Measurements from ENCODE around the gene USP1. TPM values are rescaled to one million over a fixed set of nuclear protein-coding genes. Genes with fewer than 3 reads are reported as not detected.

The USP1 gene, protein sequence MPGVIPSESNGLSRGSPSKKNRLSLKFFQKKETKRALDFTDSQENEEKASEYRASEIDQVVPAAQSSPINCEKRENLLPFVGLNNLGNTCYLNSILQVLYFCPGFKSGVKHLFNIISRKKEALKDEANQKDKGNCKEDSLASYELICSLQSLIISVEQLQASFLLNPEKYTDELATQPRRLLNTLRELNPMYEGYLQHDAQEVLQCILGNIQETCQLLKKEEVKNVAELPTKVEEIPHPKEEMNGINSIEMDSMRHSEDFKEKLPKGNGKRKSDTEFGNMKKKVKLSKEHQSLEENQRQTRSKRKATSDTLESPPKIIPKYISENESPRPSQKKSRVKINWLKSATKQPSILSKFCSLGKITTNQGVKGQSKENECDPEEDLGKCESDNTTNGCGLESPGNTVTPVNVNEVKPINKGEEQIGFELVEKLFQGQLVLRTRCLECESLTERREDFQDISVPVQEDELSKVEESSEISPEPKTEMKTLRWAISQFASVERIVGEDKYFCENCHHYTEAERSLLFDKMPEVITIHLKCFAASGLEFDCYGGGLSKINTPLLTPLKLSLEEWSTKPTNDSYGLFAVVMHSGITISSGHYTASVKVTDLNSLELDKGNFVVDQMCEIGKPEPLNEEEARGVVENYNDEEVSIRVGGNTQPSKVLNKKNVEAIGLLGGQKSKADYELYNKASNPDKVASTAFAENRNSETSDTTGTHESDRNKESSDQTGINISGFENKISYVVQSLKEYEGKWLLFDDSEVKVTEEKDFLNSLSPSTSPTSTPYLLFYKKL
- total RNA-seq, result 23.8 TPM

- peak; percentile 99 for DNase-seq (ENCODE audit: low spot score)
These were observed at the start of gene USP1 for GRCh38 chr1:62436466-62437272. USP1 (plus strand) TSS chr1:62437049; CDS start chr1:62439868, 2,819 bp downstream.

GRCh38 chr1:62389531-62389930 lies 47.3 kb upstream of the USP1 start:
- DNase-seq (ENCODE audit: low spot score), result no peak

GRCh38 chr1:62390071-62390470 lies 46.8 kb upstream of the USP1 start:
- no peak for DNase-seq (ENCODE audit: low spot score)

GRCh38 chr1:62391369-62391971 lies 45.4 kb upstream of the USP1 start:
- no peak for DNase-seq (ENCODE audit: low spot score)

DNA sequence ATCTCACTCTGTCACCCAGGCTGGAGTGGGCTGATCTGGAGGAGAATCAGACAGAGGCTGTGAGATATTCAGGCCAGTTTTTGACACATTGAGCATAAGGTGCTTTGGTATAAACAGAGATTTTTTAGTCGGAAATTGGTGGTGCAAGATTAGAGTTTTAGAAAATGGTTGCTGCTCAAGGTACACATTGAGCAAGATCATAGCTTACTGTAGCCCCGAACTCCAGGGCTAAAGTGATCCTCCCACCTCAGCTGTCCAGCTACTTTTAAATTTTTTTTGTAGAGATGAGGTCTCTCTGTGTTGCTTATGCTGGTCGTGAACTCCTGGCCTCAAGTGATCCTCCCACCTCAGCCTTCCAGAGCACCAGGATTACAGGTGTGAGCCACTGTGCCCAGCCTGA lies 43.9 kb upstream of the USP1 start:
- no peak for DNase-seq (ENCODE audit: low spot score)

DNA sequence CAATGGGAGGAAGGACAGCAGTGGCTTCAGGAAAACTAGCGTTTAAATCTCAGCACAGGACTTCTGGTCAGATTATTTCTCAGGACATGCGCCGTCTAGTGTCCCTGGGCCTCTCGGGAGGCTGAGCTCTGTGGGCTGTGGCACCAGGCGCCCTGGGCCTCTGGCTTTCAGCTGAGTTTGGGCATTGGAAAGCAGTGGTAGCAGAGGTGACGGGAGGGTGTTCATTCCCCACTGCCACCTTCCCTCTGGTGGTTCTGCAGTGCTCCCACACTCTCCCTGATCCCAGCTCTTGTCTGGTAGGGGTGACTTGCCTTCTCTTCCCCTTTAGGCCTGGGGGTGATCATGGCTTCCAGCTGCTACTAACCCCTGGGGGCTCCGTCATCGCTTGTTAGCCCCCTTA lies 42.2 kb upstream of the USP1 start:
- DNase-seq (ENCODE audit: low spot score), result no peak

GRCh38 chr1:62395291-62395690 lies 41.6 kb upstream of the USP1 start:
- DNase-seq (ENCODE audit: low spot score), result no peak

GRCh38 chr1:62396871-62397270 lies 40.0 kb upstream of the USP1 start:
- no peak for DNase-seq (ENCODE audit: low spot score)

GRCh38 chr1:62397301-62397700 lies 39.5 kb upstream of the USP1 start:
- DNase-seq (ENCODE audit: low spot score), result no peak

- DNase-seq (ENCODE audit: low spot score), result no peak
These were observed 38.5 kb upstream of the USP1 start for GRCh38 chr1:62398377-62398776.

GRCh38 chr1:62401034-62401760 lies 35.7 kb upstream of the USP1 start:
- DNase-seq (ENCODE audit: low spot score), result no peak

GRCh38 chr1:62405247-62405646 lies 31.6 kb upstream of the USP1 start:
- no peak for DNase-seq (ENCODE audit: low spot score)

DNA sequence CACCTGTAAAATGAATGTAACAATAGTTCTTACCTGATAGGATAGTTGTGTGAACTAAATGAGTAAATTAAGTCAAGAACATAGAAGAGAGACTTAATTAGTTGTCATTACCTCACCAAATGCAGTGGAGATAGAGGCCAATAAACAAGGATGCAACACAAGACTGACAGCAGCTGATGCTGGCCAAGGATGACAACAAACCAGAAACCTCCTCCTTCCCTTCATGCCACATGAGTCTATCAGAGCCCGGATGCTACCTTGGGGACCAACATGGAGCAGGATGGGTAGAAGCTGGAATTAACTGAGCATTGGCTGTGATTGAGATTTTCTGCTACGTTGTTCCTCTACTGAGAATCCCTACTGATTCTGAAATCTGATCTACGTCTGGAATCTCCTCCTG lies 30.3 kb upstream of the USP1 start:
- no peak for DNase-seq (ENCODE audit: low spot score)

DNA sequence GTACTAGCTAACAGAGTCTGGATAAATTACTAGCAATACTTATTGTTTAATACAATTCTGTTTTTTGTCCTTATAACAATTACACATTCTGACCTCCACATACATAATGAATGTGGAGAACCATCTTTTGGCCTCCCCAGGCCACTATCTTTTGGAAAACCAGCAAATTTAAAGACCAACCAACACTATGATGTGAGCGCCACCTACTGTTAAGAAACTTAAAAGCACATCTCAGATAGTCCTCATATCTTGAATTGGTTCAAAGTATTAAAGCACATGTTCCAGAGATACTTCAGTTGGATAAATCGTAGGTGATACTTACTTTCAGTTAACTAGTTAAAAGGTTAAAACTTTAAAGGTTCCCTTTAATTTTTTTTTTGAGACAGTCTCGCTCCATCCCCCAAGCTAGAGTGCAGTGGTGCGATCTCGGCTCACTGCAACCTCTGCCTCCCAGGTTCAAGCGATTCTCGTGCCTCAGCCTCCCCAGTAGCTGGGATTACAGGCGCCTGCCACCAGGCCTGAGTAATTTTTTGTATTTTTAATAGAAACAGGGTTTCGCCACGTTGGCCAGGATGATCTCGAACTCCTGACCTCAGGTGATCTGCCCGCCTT lies 29.3 kb upstream of the USP1 start:
- no peak for DNase-seq (ENCODE audit: low spot score)

DNA sequence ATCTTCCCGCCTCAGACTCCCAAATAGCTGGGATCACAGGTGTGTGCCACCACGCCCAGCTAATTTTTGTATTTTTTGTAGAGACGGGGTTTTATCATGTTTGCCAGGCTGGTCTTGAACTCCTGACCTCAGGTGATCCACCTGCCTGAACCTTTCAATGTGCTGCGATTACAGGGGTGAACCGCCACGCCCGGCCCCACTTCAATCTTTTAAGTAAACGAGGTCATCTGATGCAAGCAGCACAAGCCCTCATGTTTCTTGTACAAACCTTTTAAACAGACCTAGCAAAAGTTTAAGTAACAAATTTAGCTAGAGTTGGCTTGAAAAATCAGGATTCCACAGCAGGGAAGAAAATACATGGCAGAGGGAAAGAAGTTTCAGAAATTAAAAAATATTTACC lies 21.2 kb upstream of the USP1 start:
- no peak for DNase-seq (ENCODE audit: low spot score)

DNA sequence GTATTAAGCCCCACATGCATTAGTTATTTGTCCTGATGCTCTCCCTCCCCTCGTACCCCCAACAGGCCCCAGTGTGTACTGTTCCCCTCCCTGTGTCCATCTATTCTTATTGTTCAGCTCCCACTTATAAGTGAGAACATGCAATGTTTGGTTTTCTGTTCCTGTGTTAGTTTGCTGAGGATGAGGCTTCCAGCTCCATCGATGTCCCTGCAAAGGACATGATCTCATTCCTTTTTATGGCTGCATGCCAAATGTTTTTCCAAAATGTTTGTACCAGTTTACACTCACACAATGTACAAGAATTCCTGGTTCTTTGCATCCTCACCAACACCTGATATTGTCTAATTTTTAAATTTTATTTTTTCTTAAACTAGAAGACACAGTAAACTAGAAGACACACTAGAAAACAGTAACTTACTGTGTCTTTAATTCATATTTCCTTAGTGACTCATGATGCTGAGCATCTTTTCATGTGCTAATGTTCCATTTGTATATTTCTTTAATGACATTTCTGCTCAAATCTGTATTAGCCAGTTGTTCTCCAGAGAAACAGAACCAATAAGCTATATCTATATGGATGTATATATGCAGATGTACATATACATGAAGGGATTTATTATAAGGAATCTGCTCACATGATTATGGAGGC lies 19.4 kb upstream of the USP1 start:
- DNase-seq (ENCODE audit: low spot score), result no peak

GRCh38 chr1:62420214-62420613 lies 16.6 kb upstream of the USP1 start:
- no peak for DNase-seq (ENCODE audit: low spot score)

DNA sequence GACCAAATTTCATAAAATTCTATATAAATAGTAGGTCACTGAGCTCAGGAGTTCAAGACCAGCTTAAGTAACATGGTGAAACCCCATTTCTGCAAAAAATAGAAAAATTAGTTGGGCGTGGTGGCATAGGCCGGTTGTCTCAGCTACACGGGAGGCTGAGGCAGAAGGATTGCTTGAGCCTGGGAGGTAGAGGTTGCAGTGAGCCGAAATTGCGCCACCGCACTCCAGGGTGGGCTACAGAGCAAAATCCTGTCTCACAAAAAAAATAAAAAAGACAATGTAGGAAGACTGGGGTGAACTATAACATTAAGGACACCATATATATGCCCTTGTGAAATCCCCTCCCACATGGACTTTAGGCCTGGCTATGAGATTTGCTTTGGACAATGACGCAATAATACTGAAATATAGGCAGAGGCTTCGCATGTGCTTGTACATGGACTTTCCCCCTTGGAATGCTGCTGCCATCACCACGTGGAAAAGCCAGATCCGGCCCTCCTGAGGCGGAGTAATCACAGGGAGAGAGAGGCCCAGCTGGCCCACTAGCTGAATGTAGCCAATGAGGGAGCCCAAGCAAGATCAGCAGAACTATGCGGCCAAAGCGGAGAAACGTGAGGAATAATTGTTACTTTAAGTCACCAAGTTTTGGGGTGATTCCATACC lies 13.1 kb upstream of the USP1 start:
- no peak for DNase-seq (ENCODE audit: low spot score)

DNA sequence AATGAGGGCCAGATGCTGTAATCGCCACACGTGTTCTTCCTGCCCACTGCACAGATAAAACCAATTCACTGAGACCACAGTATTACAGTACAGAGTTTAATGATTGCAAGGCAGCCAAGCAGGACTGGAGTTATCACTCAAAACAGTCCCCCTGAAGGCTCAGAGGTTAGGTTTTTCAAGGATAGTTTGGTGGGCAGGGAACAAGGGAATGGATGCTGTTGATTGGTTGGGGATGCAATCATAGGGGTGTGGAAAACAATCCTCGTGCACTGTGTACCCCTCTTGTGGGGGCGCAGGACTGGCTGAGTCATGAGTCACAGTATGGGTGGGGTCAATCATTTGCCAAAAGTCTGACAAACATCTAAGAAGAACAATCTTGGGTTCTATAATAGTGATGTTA lies 12.4 kb upstream of the USP1 start:
- DNase-seq (ENCODE audit: low spot score), result no peak

GRCh38 chr1:62425041-62425440 lies 11.8 kb upstream of the USP1 start:
- no peak for DNase-seq (ENCODE audit: low spot score)
